Endometrium (tissue), 2 donors: ENCODE data around the gene GLCE.
"Not testable (repeated sequence)": the region's sequence is repeated elsewhere in the genome, so short reads cannot be mapped to it uniquely, and the experiment has no call there.

Source experiments
- FAIRE-seq: peaks from 2 replicates; lab custom pipeline; 2012; peaks lifted over from hg19 to GRCh38; lab: Jason Lieb, UNC
- donor health status: control.
- donor health status: control.

GLCE gene

DNA sequence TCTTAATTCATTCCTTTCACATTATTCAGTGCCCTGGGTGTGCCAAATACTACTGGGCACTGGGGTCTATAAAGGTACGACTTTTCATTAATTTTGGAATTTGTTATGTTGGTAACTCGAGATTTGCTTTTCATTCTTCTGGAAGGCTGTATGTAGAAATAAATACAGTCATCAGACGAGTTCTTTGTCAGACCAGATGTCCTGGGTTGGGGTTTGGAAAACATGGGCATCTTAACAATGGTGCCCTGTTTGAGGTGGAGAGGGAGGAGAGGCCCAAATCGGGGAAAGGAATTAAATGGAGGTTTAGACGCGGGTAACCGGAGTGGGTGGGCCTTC lies 662 bp upstream of the GLCE start:
- FAIRE-seq, result no peak

DNA sequence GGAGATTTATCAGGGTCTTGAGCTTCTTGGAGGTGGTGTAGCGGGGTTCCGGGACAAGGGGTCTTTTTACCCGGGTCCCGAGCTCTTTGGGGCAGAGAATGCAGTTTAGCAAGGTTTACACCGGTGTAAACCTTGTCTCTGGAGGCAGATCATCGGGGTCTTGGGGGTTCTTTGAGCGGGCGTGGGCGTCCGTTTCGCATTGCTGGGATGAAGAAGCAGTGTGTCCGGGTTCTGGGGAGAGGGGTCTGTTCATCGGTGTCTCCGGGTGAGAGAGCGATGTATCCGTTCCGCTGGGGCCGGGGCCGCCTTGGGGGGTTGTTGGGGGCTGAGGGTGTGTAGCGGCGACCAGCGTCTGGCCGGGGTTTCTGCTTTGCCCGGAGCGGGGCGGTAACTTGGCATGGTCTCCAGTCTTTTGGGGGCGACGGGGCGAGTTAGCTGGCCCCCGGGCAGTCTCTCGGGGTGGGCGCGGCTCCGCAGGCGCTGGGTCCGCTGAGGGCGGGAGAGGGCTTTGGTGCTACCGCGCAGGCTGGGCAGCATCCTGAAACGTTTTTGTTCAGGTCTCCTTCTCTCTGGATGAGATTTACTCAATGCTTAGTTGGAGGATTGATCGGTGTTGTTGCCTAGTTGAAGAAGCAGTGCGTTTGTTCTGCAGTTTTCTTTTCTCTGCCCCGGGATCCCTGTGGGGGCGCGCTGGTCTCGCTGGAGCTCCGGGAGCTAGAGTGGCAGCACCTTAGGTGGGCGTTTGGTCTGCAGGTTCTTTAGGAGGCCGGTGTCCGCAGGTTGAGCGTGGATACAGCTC lies 843 bp downstream of the GLCE start:
- no peak for FAIRE-seq

- FAIRE-seq, result no peak
These were observed 1.4 kb downstream of the GLCE start for GRCh38 chr15:69161878-69162213.

GRCh38 chr15:69163141-69163669 lies 2.8 kb downstream of the GLCE start:
- no peak for FAIRE-seq

DNA sequence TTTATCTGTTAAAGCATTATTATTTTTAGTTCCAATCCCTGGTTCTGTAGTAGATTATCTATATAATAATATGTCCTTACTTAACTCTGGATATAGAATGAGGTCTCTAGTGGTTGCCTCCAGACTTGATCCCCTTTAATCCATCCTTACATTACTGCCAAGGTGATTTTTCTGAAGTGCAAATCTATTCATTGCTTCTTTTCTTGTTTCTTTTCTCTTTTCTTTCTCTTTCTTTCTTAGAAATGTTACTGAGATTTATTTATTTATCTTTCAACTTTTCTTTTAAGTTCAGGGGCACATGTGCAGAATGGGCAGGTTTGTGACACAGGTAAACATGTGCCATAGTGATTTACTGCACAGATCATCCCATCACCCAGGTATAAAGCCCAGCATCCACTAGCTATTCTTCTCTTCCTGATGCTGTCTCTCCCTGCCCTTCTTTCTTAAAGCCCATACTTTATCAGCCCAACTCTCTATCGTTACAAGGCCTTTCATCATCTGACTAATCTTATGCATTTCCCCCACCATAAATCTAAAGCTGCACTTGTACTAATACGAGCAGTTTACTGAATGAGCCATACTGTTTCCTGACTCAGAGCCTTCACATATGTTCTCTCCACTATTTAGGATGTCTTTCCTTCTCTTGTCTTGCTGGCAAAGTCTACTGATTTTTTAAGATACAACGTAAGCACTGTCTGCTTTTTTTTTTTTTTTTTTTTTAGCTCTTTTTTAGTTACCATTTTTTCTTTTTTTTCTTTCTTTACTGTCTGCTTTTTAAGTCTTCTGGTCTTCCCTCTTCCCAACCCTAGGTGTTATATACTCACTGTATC lies 4.6 kb downstream of the GLCE start:
- no peak for FAIRE-seq

DNA sequence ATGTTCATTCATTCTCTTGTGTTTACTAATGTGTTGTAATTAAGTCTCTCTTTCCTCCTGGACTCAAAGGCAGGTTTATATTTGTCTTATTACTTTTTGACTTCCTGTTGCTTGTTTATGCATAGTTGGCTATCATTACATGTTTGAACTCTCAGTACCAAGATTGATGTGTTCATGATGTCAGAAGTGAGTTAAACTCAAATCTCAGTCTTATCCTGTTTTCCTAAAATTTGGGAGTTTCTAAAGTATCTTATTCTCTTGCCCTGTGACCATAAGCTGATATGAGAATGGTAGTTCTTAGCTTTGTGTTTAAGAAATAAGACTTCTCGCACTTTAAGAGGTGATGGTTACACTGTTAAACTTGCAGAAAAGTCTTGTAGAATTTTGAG lies 5.2 kb downstream of the GLCE start:
- no peak for FAIRE-seq

DNA sequence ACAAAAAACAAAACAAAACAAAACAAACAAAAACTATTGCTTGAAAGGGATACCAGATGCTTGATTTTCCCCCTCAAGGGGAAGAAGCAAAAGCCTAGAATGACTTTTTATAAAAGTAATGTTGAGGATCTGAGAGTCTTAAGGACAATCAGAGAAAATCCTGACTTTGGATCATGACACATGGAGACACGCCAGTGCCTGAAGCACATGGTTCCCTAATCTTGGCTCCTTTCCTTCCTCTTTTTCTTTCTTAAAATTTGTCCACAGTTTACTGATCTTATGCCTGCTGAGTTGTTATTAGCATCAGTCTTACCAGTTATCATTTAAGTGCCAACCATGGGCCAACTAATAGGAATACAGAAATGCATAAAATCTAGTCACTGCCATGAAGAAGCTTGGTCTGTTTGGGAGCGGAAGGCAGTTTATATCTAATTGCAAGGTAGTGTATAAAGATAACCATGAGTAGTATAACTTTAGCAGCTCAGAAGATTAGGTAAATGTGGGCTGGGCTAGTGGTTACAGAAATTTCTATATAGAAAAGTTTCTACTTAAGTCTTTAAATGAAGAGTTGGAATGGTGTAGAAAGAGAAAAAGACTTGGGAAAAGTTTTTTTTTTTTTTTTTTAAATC lies 6.9 kb downstream of the GLCE start:
- FAIRE-seq, result no peak

DNA sequence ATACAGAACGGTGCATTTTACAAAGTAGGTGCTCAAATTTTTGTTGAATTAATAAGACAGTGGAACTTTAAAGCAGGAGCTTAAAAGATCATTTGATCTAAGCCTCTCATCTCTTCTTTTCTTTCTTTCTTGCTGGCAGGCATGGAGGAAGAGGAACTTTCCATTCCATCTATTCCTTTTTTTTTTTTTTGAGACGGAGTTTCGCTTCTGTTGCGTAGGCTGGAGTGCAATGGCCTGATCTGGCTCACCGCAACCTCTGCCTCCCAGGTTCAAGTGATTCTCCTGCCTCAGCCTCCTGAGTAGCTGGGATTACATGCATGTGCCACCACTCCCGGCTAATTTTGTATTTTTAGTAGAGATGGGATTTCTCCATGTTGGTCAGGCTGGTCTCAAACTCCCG lies 7.9 kb downstream of the GLCE start:
- not testable (repeated sequence) for FAIRE-seq

DNA sequence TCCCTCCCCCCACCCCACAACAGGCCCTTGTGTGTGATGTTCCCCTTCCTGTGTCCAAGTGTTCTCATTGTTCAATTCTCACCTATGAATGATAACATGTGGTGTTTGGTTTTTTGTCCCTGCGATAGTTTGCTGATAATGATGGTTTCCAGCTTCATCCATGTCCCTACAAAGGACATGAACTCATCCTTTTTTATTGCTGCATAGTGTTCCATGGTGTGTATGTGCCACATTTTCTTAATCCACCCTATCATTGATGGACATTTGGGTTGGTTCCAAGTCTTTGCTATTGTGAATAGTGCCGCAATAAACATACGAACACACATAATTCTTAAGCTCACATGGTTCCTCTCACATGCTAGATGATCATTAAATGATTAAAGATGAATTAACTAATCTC lies 9.1 kb downstream of the GLCE start:
- FAIRE-seq, result not testable (repeated sequence)

DNA sequence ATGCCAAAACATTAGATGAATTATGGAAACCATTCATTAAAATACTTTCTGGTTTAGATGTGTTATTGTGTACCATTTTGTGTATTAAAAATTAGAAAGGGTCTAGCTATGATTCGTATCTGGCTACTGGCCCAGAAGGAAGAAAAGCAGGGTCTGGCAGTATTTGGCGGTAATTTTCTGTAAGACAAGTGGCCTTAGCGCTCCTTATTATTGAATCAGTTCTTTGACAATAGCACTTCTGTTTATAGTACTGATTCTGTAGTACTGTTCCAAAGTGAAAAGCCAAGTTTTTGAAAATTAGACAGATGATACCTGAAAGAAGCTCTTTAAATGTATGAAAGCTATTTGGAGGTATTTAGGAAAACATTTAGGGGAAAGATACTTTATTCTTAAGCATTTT lies 10.2 kb downstream of the GLCE start:
- no peak for FAIRE-seq

GRCh38 chr15:69172847-69173246 lies 12.4 kb downstream of the GLCE start:
- FAIRE-seq, result no peak

- FAIRE-seq, result no peak
These were observed 15.1 kb downstream of the GLCE start for GRCh38 chr15:69175536-69175935.

DNA sequence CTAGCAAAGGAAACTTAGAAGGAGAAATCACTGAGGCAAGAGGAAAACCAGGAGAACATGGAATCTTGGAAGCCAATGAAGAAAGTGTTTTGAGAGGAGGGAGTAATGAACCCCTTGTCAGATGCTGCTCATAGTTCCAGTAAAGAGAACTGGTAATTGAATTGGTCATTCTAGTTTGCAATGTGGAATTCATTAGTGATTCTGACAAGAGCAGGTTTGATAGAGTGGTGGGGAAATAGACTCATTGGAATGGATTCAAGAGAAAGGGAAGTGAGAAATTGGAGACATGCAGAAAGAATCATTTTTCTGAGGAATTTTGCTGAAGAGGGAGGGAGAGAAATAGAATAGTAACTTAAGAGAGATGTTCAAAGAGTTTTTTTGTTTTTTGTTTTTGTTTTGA lies 21.0 kb downstream of the GLCE start:
- no peak for FAIRE-seq

DNA sequence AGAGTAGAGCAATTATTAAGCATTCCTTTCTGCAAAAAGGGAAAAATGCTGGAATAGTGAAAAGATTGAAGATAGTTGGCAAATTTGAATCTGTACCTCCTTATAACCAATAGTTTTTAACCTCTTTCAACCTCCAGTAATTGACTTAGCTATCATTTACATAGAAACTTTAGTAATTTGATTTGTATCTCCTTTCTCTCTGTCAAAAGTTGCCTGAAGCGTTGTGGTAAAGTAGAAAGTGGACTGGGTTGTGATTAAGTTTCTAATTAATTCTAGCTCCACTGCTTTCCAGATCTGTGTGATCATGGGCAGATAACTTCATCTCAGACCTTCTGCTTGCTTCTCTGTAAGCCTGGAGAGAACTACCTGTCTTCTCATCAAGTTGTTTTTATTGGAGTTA lies 24.8 kb downstream of the GLCE start:
- no peak for FAIRE-seq

GRCh38 chr15:69185706-69186105 lies 25.3 kb downstream of the GLCE start:
- FAIRE-seq, result no peak

DNA sequence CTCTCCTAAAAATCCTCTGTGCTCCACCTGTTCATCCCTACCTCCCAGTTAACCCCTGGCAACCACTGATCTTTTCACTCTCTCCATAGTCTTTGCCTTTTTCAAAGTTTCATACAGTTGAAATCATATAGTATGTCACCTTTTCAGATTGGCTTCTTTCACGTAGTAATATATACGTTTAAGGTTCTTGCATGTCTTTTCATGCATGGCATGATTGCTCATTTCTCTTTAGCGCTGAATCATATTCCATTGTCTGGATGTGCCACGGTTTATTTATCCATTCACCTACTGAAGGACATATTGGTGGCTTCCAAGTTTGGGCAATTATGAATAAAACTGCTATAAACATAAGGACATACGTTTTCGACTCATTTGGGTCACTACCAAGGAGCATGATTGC lies 28.7 kb downstream of the GLCE start:
- no peak for FAIRE-seq

DNA sequence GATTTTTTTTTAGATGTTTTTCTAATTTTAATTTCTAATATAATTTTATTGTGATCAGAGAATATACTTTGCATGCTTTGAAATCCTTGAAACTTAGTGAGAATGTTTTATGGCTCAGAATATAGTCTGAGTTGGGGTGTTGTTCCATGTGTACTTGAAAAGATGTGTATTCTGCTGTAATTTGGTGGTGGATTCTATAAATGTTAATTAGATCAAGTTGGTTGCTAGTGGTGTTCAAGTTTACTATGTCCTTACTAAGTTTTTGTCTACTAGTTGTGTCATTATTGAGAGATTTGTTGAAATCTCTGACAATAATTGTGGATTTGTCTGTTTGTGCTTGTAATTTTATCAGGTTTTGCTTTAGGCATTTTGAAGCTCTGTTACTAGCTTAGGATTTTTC lies 29.7 kb downstream of the GLCE start:
- FAIRE-seq, result no peak

GRCh38 chr15:69190504-69190903 lies 30.1 kb downstream of the GLCE start:
- no peak for FAIRE-seq

- FAIRE-seq, result no peak
These were observed 33.8 kb downstream of the GLCE start for GRCh38 chr15:69194025-69194827.

GRCh38 chr15:69194854-69195253 lies 34.4 kb downstream of the GLCE start:
- no peak for FAIRE-seq

- FAIRE-seq, result no peak
These were observed 40.7 kb downstream of the GLCE start for GRCh38 chr15:69200832-69201745.
